Measurements from ENCODE around the gene ETV5.

DNA sequence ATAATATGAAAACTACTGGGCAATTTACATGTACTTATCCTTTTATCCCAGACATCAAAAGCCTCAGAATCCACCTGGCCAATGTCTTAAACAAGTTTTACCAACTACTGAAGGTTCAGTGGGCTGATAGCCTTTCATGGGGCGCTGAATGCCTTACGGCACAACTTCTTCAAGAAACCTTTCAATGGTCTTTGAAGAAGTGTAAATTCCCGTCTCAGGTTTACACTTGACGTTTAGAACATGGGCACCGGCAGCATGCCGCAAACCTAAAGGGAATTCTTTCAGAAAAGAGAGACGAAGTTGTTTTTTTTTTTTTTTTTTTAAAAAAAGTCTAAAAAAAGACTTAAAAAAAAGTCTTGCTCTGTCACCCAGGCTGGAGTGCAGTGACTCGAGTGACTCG, 39.7 kb downstream of the ETV5 start:
- TF ChIP-seq, protein P1, sequence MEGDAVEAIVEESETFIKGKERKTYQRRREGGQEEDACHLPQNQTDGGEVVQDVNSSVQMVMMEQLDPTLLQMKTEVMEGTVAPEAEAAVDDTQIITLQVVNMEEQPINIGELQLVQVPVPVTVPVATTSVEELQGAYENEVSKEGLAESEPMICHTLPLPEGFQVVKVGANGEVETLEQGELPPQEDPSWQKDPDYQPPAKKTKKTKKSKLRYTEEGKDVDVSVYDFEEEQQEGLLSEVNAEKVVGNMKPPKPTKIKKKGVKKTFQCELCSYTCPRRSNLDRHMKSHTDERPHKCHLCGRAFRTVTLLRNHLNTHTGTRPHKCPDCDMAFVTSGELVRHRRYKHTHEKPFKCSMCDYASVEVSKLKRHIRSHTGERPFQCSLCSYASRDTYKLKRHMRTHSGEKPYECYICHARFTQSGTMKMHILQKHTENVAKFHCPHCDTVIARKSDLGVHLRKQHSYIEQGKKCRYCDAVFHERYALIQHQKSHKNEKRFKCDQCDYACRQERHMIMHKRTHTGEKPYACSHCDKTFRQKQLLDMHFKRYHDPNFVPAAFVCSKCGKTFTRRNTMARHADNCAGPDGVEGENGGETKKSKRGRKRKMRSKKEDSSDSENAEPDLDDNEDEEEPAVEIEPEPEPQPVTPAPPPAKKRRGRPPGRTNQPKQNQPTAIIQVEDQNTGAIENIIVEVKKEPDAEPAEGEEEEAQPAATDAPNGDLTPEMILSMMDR (IDR thresholded peaks at IDR 0.05 in 4 of 5, conservative IDR thresholded peaks at IDR 0.05 in 1 of 5): no peak
- no peak for TF ChIP-seq POLR2A (IDR thresholded peaks at IDR 0.05)
